NCI-H2196 treated with DMSO at 0.1 percent for 48 hours (cell line): ENCODE results near the gene MCF2L.

Experiments used
- DNase-seq: peaks from one replicate; lab custom pipeline; 2025; ENCODE audit not compliant: unreplicated experiment; lab: John Stamatoyannopoulos, UW

The MCF2L gene

DNA sequence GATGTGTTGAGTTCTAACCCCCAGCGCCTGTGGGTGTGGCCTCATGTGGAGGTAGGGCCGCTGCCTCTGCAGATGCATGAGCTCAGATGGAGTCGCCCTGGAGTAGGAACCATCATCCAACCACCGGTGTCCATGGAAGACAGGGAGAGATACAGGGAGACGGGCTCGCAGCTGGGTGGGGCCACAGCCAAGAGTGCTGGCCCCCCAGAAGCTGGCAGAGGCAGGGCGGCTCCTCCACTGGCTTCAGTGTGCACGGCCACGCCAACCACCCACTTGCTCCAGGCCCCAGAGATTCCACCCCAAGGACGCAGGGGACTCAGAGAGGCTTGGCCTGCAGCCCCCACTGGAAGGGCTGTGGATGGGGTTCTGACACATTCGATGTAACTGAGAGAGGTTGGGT lies 5.4 kb upstream of the MCF2L start:
- no peak for DNase-seq

DNA sequence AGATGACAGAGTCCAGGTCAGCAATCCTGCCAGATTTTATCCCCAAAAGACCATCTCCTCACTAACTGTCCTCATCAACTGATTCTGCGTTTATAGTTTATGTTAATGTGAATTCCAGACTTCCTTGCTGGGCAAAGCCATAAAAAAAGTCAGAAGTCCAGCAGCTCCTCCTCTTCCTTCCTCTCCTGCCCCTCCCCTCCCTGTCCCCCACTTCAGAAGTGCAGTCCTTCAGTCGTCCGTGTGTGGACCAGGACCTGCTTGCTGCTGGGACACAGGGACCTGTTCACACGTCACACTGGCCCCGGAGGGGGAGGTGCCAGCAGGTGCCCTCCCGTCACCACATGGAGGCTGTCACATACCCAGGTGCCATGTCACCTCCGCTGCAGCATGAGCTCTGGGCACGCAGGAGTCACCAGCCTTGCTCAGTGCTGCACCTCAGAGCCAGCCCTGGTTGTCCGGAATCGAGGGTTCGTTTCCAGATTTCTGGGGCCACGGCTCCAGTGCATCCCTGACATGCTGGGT lies 4.0 kb upstream of the MCF2L start:
- DNase-seq = no peak

DNA sequence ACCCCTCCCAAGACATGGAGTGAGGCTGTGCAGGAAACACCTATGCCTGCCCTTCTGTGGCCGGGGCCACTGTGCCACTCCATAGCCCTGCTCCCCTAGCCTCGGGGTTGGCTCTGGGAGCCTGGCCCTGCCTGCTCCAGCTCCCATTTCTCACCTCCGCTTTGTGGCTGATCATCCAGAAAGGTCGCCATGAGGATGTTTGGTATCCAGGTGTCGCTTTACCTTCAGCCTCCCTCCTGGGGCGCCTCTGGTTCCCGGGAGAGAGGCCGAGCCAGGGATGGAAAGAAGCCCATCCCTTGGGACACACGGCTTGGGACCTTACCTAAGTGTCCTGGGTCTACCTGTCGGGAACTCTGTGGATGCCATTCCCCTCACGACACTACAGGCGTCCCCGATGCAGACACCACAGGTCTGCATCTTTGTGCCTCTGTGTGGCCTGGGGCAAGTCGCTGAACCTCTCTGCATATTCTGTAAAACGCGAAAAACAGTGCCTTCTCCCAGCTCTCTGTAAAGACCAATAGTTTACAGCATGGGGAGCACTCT lies 3.4 kb upstream of the MCF2L start:
- DNase-seq = no peak

DNA sequence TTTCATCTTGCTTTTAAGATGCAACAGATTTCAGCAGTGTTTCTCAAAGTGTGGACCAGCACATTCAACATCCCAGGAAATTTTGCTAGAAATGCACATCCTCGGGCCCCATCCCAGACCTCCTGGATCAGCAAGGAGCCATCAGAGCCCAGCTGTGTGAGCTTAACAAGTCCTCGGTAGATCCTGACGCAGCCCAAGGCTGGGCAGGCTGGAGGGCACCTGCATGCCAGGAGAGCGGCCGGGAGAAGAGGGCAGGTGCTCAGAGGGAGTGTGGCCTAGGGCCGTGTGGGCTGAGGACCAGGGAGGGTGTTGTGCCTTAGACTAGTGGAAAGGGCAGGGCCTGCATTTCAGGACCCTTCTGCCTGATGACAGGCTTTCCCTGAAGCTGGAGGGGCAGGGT lies 2.2 kb upstream of the MCF2L start:
- DNase-seq = no peak

DNA sequence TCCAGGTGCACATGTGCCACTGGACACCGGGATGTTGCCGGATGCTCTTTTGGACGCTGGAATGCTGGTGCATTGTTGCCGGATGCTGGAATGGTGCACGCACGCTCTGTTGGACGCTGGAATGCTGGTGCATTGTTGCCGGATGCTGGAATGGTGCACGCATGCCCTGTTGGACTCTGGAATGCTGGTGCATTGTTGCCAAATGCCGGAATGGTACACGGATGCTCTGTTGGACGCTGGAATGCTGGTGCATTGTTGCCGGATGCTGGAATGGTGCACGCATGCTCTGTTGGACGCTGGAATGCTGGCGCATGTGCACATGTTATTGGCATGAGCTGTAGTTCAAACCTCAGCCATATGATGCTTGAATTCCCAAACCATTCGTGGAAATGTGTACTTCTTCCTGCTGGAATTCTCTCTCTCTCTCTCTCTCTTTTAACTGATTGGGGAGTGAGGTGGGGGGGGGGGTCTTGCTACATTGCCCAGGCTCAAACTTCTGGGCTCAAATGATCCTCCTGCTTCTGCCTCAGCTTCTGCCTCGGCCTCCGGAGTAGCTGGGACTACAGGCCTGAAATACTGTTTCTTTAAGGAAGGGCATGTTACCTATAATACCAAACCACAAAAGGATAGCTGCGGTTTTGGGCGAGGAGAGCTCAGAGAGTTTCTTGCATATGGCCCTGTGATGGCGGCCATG lies 1.2 kb upstream of the MCF2L start:
- no peak for DNase-seq

DNA sequence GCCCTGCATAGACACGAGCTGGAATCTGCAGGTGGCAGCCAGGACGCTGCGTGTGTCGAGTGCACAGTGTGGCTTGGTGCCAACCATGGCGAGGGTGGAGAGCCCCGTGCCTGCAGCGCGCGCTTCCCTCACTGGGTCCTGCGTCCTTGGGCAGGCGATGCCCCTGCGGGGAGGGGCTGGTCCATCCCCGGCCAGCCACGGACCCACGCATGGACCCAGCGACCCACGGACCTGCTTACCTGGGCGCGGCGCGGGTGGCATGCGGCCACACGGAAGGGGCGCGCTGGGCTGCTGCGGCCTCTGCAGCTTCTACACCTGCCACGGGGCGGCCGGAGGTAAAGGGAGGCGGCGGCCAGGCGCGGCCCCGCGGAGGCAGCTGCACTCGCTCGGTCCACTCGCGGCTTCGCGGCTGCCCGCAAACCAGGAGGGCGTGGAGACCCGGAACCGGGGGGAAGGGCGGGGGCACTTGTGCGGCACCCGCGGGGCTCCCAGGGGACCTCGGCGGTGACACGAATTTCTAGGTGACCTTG lies 569 bp upstream of the MCF2L start:
- DNase-seq = peak; percentile 9

DNA sequence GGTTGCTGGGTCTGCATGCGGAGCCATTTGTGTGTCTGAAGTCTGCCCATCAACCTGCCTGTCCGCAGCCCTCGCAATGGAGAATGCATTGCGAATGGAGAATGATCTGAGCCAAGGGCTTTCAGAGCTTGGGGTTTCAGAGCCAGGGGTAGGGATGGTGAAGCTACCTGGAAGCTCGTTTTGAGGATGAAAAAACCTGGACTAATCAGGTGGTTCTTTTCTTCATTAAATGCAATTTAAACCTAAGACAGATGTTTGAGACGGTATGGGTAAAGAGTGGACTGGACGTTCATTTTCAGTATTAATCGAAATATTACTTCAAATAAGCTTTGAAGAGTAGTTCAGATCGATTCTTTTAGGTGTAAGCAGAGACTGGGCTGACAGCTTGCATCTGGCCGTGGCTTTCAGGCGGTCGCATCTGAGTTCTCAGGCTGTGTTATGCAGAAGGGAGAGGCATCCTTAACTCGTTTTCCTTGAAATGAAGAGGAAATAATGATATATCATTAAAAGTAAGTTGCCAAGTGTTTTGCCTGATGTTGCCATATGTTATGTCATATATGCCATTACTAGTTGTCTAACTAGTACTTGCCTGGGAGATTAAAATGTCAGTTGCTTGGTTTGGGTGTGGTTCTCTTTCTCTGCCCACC lies 801 bp downstream of the MCF2L start:
- DNase-seq = no peak

DNA sequence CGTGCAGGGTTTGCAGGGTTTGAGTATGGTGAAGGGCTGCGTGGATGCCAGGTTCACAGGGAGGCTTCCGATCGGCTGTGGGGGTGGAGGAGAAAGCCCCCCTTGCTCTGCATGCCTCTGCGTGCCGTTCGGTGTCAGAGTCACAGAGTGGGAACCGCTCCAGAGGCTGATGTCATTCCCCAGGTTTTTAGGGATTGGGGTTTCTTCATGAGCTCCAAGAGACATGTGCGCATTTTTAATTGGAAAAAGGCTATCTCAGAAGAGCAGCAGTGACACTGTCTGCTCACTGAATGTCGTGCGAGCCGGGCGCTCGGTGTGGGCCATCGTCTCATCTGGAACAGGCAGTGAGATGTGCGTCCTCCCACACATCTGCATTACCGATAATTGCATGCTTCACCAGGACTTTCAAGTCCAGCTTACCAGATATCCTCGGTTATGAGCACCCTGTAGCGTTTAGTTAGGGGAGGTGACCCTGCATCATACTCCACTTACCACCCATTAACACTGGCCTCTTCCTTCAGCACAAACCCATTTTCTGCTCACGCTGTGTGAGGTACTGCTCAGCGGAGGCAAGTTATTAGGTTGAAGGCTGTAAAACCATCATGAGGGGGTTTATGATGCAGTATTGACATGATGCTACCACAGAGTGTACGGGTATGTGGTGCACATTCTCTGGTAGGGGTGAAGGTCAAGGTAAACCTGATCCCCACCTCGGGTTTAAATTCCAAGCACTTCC lies 1.7 kb downstream of the MCF2L start:
- DNase-seq = no peak

DNA sequence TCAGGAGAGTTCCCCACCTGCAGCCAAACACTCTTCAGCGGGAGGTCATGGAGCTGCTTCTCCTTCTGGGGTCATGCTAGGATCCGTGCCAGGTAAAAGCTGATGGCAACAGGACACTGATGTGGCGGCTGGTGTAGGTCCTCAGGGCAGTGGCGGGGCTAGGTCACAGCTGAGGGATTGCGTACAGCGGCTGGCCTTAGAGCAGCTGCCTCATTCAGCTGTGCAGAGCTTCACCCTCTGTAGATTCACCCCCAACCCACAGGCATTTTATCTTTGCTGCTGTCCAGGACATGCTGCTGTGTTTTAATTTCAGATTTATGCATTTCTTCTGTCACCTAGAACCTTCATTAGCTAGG lies 2.3 kb downstream of the MCF2L start:
- DNase-seq = no peak

DNA sequence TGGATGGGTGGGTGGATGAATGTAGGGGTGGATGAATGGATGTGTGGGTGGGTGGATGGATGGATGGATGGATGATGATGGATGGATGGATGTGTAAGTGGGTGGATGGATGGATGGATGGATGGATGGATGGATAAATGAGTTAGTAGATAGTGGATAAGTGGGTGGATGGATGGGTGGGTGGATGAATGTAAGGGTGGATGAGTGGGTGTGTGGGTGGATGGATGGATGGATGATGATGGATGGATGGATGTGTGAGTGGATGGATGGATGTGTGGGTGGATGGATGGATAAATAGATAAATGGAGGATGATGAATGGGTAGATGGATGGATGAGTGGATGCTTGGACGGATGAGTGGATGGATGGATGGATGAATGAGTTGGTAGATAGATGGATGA lies 3.2 kb downstream of the MCF2L start:
- DNase-seq = no peak

DNA sequence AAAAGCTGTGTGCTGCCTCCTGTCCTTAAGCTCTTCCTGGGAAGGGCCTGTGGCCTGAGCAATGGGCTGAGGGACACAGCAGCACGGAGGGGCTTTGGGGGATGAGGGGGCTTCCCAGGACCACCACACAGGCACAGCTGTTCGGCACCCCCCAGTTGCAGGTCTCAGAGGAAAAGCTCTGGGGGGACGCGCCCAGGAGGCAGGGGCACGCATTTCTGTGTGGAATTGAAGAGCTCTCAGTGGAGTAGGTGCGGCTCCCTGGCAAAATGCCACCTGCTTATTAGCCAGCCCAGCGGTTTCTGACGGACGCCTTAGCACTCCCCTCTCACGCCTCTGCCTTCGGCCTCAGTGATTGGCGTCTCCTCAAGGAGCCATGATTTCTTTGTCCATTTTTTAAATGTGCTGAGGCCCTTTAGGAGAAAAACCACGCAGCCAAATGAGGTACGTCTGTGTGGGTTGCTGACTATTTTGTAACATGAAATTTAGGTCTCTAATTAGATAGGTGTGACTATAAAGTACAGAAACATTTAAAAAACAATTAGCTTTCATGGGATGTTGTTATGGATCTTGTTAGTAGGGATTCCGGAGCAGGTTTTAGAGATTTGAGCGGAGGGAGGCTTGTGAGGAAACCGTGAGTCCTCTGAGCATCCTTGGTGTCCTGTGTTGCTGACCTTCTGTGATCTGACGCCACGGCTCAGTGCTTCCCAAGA lies 4.0 kb downstream of the MCF2L start:
- no peak for DNase-seq

DNA sequence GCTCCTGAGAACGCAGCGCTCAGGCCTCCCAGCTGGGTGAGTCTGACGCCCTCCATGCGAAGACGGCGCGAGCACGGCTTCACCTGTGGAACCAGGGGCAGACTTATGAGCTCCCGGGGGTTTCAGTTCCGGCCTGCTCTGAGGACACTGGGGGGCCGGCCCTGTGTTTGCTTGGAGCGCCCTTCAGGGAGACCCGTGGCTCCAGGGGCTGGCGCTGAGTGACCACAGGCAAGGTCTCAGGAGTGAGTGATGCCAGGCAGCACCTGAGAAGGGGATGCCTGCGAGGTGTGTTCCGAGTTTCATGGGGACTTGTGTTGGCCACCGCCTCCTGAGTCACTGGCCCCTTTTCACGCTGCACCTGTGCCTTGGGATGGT lies 4.5 kb downstream of the MCF2L start:
- DNase-seq = no peak

DNA sequence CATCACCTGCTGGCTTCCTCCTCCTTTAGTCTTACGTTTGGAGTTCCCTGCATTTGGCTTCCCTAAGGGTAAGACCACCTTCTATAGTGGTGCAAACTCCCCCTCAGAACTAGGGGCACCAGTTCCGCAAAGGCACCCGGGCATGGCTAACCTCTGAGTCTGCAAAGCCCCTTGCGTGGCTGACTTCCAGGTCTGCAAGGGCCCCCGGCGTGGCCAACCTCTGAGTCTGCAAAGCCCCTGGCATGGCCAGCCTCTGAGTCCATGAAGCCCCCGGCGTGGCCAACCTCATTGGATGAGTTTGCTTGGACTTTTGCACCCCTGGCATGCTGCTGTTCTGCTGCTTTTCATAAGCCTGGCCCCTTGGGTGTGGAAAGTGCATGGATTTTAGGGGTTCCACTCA lies 5.1 kb downstream of the MCF2L start:
- no peak for DNase-seq

DNA sequence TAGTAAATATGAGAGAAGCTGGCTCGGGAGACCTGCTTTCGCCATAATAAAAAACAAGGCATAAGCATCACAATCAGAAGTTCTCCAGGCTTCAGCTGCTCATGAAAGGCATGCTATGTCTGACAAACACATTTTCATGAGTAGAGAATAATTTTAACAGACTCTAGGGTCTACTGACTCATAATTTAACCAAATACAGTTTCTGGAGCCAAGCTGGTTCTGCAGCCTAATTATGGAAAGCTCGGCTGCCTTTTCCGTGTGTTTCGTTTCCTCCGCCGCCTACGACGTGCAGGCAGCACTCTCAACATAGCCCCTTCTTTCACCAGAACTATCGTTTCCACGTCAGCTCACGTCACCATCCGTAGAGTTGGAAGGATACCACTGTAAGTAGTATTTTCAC lies 5.7 kb downstream of the MCF2L start:
- no peak for DNase-seq

DNA sequence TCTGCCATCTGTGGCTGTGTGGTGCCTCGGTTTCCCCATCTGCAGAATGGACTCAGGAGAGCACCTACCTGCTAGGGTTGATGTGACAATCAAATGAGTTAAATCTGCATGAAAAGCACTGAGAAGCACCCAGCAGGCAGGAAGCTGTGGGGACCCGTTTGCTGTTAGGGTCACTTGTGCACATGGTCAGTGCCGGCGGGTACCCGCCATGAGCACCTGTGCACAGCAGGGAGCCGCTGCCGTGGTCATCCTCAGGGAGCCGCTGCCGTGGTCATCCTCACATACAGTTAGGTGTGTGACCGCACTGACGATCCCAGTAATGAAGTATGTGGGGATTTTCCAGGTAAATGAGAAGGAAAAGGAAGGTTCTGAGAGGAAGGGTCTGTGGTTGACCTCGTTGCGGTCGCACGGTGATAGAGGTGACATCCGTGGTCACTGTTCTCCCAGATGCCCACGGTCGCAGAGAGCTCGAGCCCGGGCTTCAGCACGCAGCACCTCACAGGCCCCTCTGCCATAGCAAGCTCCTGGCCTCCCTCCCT lies 6.5 kb downstream of the MCF2L start:
- no peak for DNase-seq

DNA sequence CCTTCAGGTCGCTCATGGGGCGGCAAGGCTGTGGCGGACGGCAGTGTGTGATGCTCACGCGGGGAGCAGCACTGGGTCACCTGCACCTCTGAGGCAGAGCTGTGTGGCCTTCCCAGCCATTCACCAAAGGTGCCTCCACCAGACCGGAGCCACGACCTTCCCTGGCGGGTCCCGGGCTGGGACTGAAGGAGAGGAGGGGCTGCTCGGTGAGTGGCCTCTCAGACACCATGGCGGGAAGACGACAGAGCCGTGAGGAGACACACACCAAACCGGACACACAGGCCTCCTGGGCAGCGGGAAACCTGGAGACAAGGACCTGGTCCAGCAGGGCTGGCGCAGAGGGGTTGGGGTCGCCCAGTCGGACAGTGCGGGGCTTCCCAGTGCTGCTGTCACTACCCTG lies 7.5 kb downstream of the MCF2L start:
- DNase-seq = no peak

DNA sequence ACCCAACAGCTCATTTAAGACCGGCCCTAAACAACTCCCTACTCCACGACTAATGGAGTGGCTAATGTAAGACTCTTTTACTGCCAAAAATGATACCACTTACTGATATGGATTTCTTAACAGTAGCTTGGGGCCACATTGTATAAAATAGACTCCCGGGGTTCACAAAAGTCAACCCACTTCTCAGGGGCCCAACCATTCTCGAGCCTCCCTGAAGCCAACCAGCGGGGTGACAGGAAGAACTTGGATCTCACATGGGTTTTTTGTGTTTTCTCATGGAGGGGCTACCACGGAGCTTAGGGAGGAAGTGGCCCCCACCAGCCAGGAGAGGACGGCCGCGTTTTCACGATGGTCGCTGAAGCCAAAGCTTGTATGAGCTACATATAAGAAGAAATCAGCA lies 8.1 kb downstream of the MCF2L start:
- DNase-seq = no peak

DNA sequence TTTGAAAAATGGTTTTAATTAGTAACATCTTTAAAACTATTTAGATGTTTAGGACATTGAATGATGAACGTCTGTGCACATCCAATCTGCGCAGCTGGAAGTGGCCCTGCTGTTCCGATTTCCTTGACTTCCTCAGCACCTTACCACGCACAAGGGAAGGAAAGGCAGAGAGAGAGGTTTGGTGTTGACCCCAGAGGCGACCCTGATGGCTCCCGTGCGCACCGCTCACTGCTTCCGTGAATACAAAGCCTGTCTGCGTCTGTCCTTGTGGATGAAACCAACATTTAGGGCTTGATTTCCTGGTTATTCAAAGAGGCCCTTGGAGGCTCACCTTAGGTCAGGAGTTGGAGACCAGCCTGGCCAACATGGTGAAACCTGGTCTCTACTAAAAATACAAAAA lies 8.5 kb downstream of the MCF2L start:
- no peak for DNase-seq

DNA sequence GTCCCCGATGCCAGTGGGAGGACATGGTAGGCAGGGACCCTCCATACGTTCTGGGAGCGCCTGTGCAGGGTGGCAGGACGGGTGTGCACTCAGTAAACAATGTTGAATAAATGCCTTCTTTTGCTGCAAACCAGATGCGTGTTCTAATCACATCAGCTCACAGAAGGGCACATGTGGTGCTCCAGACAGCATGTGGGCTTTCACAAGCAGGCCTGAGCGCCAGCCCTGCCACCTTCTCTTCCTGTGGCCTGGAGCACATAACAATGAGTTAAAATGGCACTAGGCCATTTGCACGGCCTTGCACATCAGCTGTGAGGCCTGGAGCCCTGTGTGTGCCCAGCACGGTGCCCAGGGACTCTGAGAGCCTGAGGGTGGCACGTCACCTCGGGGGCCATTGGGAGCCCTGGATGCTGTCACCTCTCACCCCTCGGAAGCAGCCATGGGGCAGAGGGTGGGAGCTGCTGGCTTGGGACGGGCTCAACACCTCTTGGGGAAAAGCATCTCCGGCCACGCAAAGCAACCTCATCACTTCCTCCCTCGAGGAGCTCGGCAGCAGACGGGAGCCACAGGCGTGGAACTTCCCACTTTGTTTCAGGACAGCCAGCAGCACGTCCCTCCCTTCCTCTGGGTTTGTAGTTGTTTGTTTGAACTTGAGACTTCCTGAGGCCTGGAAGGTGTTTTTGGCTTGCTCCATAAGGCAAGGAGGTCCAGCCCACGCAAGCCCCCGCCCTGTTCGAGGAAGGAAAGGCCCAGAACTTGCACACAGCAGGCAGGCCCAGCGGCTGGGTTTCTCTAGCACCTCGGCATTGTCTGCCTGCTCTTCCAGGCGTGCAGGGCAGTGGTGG lies 9.8 kb downstream of the MCF2L start:
- DNase-seq = no peak

DNA sequence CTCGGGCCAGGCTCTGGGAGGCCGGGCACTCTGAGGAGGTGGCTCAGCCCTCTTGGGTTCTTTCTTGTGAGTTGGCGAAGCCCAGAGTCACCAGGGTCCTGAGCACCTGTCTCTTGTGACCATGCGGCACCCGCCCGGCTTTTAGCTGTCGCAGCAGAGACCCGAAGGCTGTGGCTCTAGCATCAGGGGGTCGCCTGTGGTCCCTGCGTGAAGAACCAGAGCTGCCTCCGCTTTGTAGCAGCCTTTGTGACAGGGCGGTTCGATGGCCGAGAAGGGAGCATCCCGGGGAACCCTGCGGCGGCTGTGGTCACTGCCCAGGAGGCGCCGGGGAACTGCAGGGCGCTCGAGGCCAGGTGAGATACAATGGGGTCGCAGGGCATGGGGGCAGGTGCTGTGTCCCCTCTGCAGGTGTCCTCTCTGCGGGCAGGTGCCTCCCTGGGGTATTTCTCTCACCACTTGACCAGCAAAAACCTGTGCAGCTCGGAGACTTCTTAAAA lies 10.4 kb downstream of the MCF2L start:
- DNase-seq = no peak
